Measurements from ENCODE around the gene ITPKB. TPM values are rescaled to one million over a fixed set of nuclear protein-coding genes. Genes with fewer than 3 reads are reported as not detected.
A peak's percentile ranks its signal among the peaks of the same experiment; 100 is the strongest.
"Not testable (repeated sequence)": the region's sequence is repeated elsewhere in the genome, so short reads cannot be mapped to it uniquely, and the experiment has no call there.

The ITPKB gene
- total and polyA plus RNA-seq, 5 donors: 9.6 to 15.4 (median 9.9) TPM

- ATAC-seq: no peak
Observed at GRCh38 chr1:226615876-226616275, 123.2 kb downstream of the ITPKB start.

GRCh38 chr1:226611980-226612379 lies 127.1 kb downstream of the ITPKB start:
- 80% methylated on average over 6 of the region's 6 CpGs for WGBS
- intact Hi-C loops (cut with DNase I); ATAC-seq: not testable (repeated sequence)

More at GRCh38 chr1:226615876-226616275, 123.2 kb downstream of the ITPKB start:
- no peak overlapping the region for H3K27ac ChIP-seq (ENCODE audit: low read length)
- DNase-seq: peak in 1 of 3 donors; percentile 44
- no peaks in the 10 kb centered on the region for H3K9me3 ChIP-seq (ENCODE audit: control insufficient read depth, low read length)
- 90% methylated on average over 9 of the region's 9 CpGs for WGBS
- intact Hi-C loops (cut with DNase I): no loop called here
- no peaks in the 10 kb centered on the region for H3K27me3 ChIP-seq (ENCODE audit: control insufficient read depth, insufficient read depth)
- no peaks in the 10 kb centered on the region for H3K4me1 ChIP-seq (ENCODE audit: control insufficient read depth, insufficient read depth, low read length)
- H3K4me3 ChIP-seq (ENCODE audit: low read length): no peak overlapping the region

GRCh38 chr1:226611301-226611700 lies 127.8 kb downstream of the ITPKB start:
- H3K27me3 ChIP-seq (ENCODE audit: control insufficient read depth, insufficient read depth): no peaks in the 10 kb centered on the region
- no peak overlapping the region for H3K27ac ChIP-seq (ENCODE audit: low read length)
- intact Hi-C loops (cut with DNase I): no loop called here
- no peaks in the 10 kb centered on the region for H3K9me3 ChIP-seq (ENCODE audit: control insufficient read depth, low read length)
- WGBS: 63% methylated on average over 8 of the region's 8 CpGs
- no peaks in the 10 kb centered on the region for H3K4me1 ChIP-seq (ENCODE audit: control insufficient read depth, insufficient read depth, low read length)
- DNase-seq (peak in 2 of 3 donors; percentile 28 to 34), ATAC-seq (no peak)
- H3K4me3 ChIP-seq (ENCODE audit: low read length): no peak overlapping the region

More at GRCh38 chr1:226611980-226612379, 127.1 kb downstream of the ITPKB start:
- H3K9me3 ChIP-seq (ENCODE audit: control insufficient read depth, low read length); H3K4me1 ChIP-seq (ENCODE audit: control insufficient read depth, insufficient read depth, low read length); DNase-seq; H3K4me3 ChIP-seq (ENCODE audit: low read length); H3K27ac ChIP-seq (ENCODE audit: low read length); H3K27me3 ChIP-seq (ENCODE audit: control insufficient read depth, insufficient read depth): not testable (repeated sequence)

- Histone ChIP-seq H3K4me3 (ENCODE audit: low read length) (no peak overlapping the region), H3K4me1 (ENCODE audit: control insufficient read depth, insufficient read depth, low read length) (no peaks in the 10 kb centered on the region), H3K27ac (ENCODE audit: low read length) (no peak overlapping the region), H3K27me3 (ENCODE audit: control insufficient read depth, insufficient read depth) (no peaks in the 10 kb centered on the region), H3K9me3 (ENCODE audit: control insufficient read depth, low read length) (no peaks in the 10 kb centered on the region)
- peak in 2 of 3 donors; percentile 24 to 28 for DNase-seq
- WGBS: 86% methylated on average over 7 of the region's 7 CpGs
- intact Hi-C loops (cut with DNase I): no loop called here
- no peak for ATAC-seq
Observed at GRCh38 chr1:226610671-226611070, 128.4 kb downstream of the ITPKB start.

- WGBS: 61% methylated on average over 11 of the region's 11 CpGs
- peak; percentile 37 to 38 for ATAC-seq
- Histone ChIP-seq H3K27ac (ENCODE audit: low read length) (no peak overlapping the region), H3K9me3 (ENCODE audit: control insufficient read depth, low read length) (no peaks in the 10 kb centered on the region), H3K4me1 (ENCODE audit: control insufficient read depth, insufficient read depth, low read length) (no peaks in the 10 kb centered on the region), H3K4me3 (ENCODE audit: low read length) (no peak overlapping the region), H3K27me3 (ENCODE audit: control insufficient read depth, insufficient read depth) (no peaks in the 10 kb centered on the region)
- intact Hi-C loops (cut with DNase I): loop anchor here (5.0 to 10.0 kb wide), 5 partner anchors 58 to 185 kb away; partner anchors contain the start of gene STUM (in 2 of the 4)
- peak in 2 of 3 donors; percentile 56 to 60 for DNase-seq
Observed at GRCh38 chr1:226609836-226610455, 129.1 kb downstream of the ITPKB start.

GRCh38 chr1:226608699-226609505 lies 130.2 kb downstream of the ITPKB start:
- 69% methylated on average over 18 of the region's 18 CpGs for WGBS
- intact Hi-C loops (cut with DNase I): loop anchor here (5.0 to 10.0 kb wide), 5 partner anchors 57 to 184 kb away; partner anchors contain the start of gene STUM (in 2 of the 4)
- peak; percentile 44 to 59 for ATAC-seq
- DNase-seq: peak; percentile 58 to 85 (median 82)
- no peak overlapping the region for H3K4me3 ChIP-seq (ENCODE audit: low read length)
- no peaks in the 10 kb centered on the region for H3K27me3 ChIP-seq (ENCODE audit: control insufficient read depth, insufficient read depth)
- H3K9me3 ChIP-seq (ENCODE audit: control insufficient read depth, low read length): no peaks in the 10 kb centered on the region
- H3K27ac ChIP-seq (ENCODE audit: low read length): no peak overlapping the region
- peaks cover 4% of the 10 kb centered on the region for H3K4me1 ChIP-seq (ENCODE audit: control insufficient read depth, insufficient read depth, low read length)

GRCh38 chr1:226607821-226608220 lies 131.3 kb downstream of the ITPKB start:
- Histone ChIP-seq H3K27me3 (ENCODE audit: control insufficient read depth, insufficient read depth) (no peaks in the 10 kb centered on the region), H3K9me3 (ENCODE audit: control insufficient read depth, low read length) (no peaks in the 10 kb centered on the region), H3K4me1 (ENCODE audit: control insufficient read depth, insufficient read depth, low read length) (peaks cover 8% of the 10 kb centered on the region), H3K4me3 (ENCODE audit: low read length) (no peak overlapping the region), H3K27ac (ENCODE audit: low read length) (no peak overlapping the region)
- ATAC-seq (no peak), DNase-seq (peak in 1 of 3 donors; percentile 49)
- 98% methylated on average over 1 of the region's 1 CpG for WGBS
- intact Hi-C loops (cut with DNase I): loop anchor here (5.0 to 10.0 kb wide), 5 partner anchors 56 to 183 kb away; partner anchors contain the start of gene STUM (in 2 of the 4)

- WGBS: 94% methylated on average over 12 of the region's 12 CpGs
- Histone ChIP-seq H3K4me1 (ENCODE audit: control insufficient read depth, insufficient read depth, low read length) (peaks cover 10% of the 10 kb centered on the region), H3K4me3 (ENCODE audit: low read length) (no peak overlapping the region), H3K9me3 (ENCODE audit: control insufficient read depth, low read length) (no peaks in the 10 kb centered on the region), H3K27me3 (ENCODE audit: control insufficient read depth, insufficient read depth) (no peaks in the 10 kb centered on the region), H3K27ac (ENCODE audit: low read length) (no peak overlapping the region)
- DNase-seq (peak in 1 of 3 donors; percentile 23), ATAC-seq (no peak)
- intact Hi-C loops (cut with DNase I): loop anchor here (5.0 to 10.0 kb wide), 5 partner anchors 55 to 182 kb away; partner anchors contain the start of gene STUM (in 2 of the 4)
Observed at GRCh38 chr1:226607268-226607660, 131.8 kb downstream of the ITPKB start.

- Histone ChIP-seq H3K27ac (ENCODE audit: low read length) (no peak overlapping the region), H3K4me1 (ENCODE audit: control insufficient read depth, insufficient read depth, low read length) (peaks cover 10% of the 10 kb centered on the region), H3K4me3 (ENCODE audit: low read length) (no peak overlapping the region), H3K27me3 (ENCODE audit: control insufficient read depth, insufficient read depth) (no peaks in the 10 kb centered on the region), H3K9me3 (ENCODE audit: control insufficient read depth, low read length) (no peaks in the 10 kb centered on the region)
- ATAC-seq (no peak), DNase-seq (peak in 2 of 3 donors; percentile 35 to 43)
- intact Hi-C loops (cut with DNase I): loop anchor here (5.0 to 10.0 kb wide), 5 partner anchors 54 to 182 kb away; partner anchors contain the start of gene STUM (in 2 of the 4)
- 75% methylated on average over 11 of the region's 11 CpGs for WGBS
Observed at GRCh38 chr1:226606311-226607267, 132.5 kb downstream of the ITPKB start.

- ATAC-seq (no peak), DNase-seq (peak in 2 of 3 donors; percentile 53 to 65)
- H3K4me1 ChIP-seq (ENCODE audit: control insufficient read depth, insufficient read depth, low read length): peaks cover 10% of the 10 kb centered on the region
- H3K9me3 ChIP-seq (ENCODE audit: control insufficient read depth, low read length): no peaks in the 10 kb centered on the region
- no peaks in the 10 kb centered on the region for H3K27me3 ChIP-seq (ENCODE audit: control insufficient read depth, insufficient read depth)
- intact Hi-C loops (cut with DNase I): loop anchor here (5.0 to 10.0 kb wide), 5 partner anchors 53 to 181 kb away; partner anchors contain the start of gene STUM (in 2 of the 4)
- no peak overlapping the region for H3K27ac ChIP-seq (ENCODE audit: low read length)
- H3K4me3 ChIP-seq (ENCODE audit: low read length): no peak overlapping the region
- 80% methylated on average over 9 of the region's 9 CpGs for WGBS
Observed at GRCh38 chr1:226605318-226605950, 133.6 kb downstream of the ITPKB start.

Measured in right cardiac atrium (tissue), 5 donors.